IMR-90 (cell line): ENCODE results near the gene ZNF407. TPM values are rescaled to one million over a fixed set of nuclear protein-coding genes. Genes with fewer than 3 reads are reported as not detected.

ENCODE experiments used
- ATAC-seq: fragments of 200-7000 bp; cut with Tn5 transposase; 2 replicates; pipeline ENCODE4 v1.9.1; 2020; ENCODE audit warnings: low read depth, mild to moderate bottlenecking, moderate library complexity
- BruUV-seq: library from RNA; stranded (reverse); fragments of 400-500 nt; replicated peaks from 2 replicates; lab custom pipeline; 2021; lab: Mats Ljungman, UMichigan
- CTCF ChIA-PET: fragments of 300-600 bp; formaldehyde crosslinking; extraction: SDS; loops from one replicate; lab custom pipeline; 2021; ENCODE audit warnings: antibody characterized with exemption; lab: Yijun Ruan, JAX
- POLR2A ChIA-PET: fragments of 300-600 bp; sonication (Branson Sonifier 250); formaldehyde crosslinking; loops from one replicate; lab custom pipeline; 2022; ENCODE audit warnings: antibody characterized with exemption; ENCODE audit not compliant: unreplicated experiment; lab: Charles Lee
- DNase-seq: peaks from one replicate; pipeline ENCODE4 v3.0.0; 2013
- H2AFZ ChIP-seq: replicated peaks from 2 replicates; pipeline ENCODE3; 2013; ENCODE audit warnings: low read length, mild to moderate bottlenecking; ENCODE audit not compliant: poor library complexity
- H2AK5ac ChIP-seq: 2 replicates; pipeline ENCODE4 v1.6.1; 2013; ENCODE audit warnings: low read depth, low read length, inconsistent platforms
- H2AK9ac ChIP-seq: replicated peaks from 2 replicates; pipeline ENCODE3; 2013; ENCODE audit warnings: mild to moderate bottlenecking, low read depth, low read length, moderate library complexity; ENCODE audit not compliant: poor library complexity
- H2BK120ac ChIP-seq: 2 replicates; pipeline ENCODE4 v1.6.1; 2013; ENCODE audit warnings: low read depth, low read length, inconsistent platforms
- H2BK15ac ChIP-seq: 3 replicates; pipeline ENCODE4 v1.6.1; 2013; ENCODE audit warnings: low read depth, low read length, inconsistent platforms
- H2BK20ac ChIP-seq: 2 replicates; pipeline ENCODE4 v1.6.1; 2013; ENCODE audit warnings: low read depth, mild to moderate bottlenecking, inconsistent platforms, low read length, moderate library complexity
- H2BK5ac ChIP-seq: 2 replicates; pipeline ENCODE4 v1.6.1; 2013; ENCODE audit warnings: mild to moderate bottlenecking, low read depth, low read length, inconsistent platforms; ENCODE audit not compliant: poor library complexity, severe bottlenecking
- H3K14ac ChIP-seq: replicated peaks from 2 replicates; pipeline ENCODE4 v1.6.1; 2013; ENCODE audit warnings: low read depth, low read length, inconsistent platforms
- H3K18ac ChIP-seq: 2 replicates; pipeline ENCODE4 v1.6.1; 2013; ENCODE audit warnings: low read depth, low read length, control low read depth
- H3K23ac ChIP-seq: 2 replicates; pipeline ENCODE4 v1.6.1; 2013; ENCODE audit warnings: low read depth, low read length, inconsistent platforms
- H3K27ac ChIP-seq: 2 replicates; pipeline ENCODE4 v1.5.1; 2013; ENCODE audit warnings: mild to moderate bottlenecking, control low read depth, low read length; ENCODE audit not compliant: insufficient read depth
- H3K27me3 ChIP-seq: 2 replicates; pipeline ENCODE4 v1.6.1; 2013; ENCODE audit warnings: low read length; ENCODE audit not compliant: control insufficient read depth, insufficient read depth
- H3K36me3 ChIP-seq: 2 replicates; pipeline ENCODE4 v1.6.1; 2013; ENCODE audit warnings: low read length, mixed read lengths; ENCODE audit not compliant: control insufficient read depth, insufficient read depth
- H3K4ac ChIP-seq: 2 replicates; pipeline ENCODE4 v1.6.1; 2013; ENCODE audit warnings: low read depth, low read length, inconsistent platforms
- H3K4me1 ChIP-seq: 2 replicates; pipeline ENCODE4 v1.6.1; 2013; ENCODE audit warnings: low read length, mixed read lengths; ENCODE audit not compliant: control insufficient read depth, insufficient read depth
- H3K4me2 ChIP-seq: 2 replicates; pipeline ENCODE4 v1.6.1; 2013; ENCODE audit warnings: low read depth, mild to moderate bottlenecking, control low read depth, low read length, moderate library complexity
- H3K4me3 ChIP-seq: 2 replicates; pipeline ENCODE4 v1.5.1; 2013; ENCODE audit warnings: low read depth, mild to moderate bottlenecking, control low read depth, low read length, moderate library complexity; ENCODE audit not compliant: insufficient read depth
- H3K56ac ChIP-seq: 2 replicates; pipeline ENCODE4 v1.6.1; 2013; ENCODE audit warnings: low read length, inconsistent platforms; ENCODE audit not compliant: insufficient read depth; ENCODE audit errors: extremely low read depth
- H3K79me1 ChIP-seq, 2 experiments: 2 replicates each; pipeline ENCODE4 v1.6.1; 2013; ENCODE audit warnings: low read length in 2 of 2, inconsistent platforms in 1 of 2, low read depth in 1 of 2
- H3K9ac ChIP-seq: 2 replicates; pipeline ENCODE4 v1.6.1; 2013; ENCODE audit warnings: low read depth, low read length, control low read depth
- H3K9me1 ChIP-seq: 2 replicates; pipeline ENCODE4 v1.6.1; 2013; ENCODE audit warnings: low read length, inconsistent platforms; ENCODE audit not compliant: insufficient read depth
- H3K9me3 ChIP-seq: 2 replicates; pipeline ENCODE4 v1.6.1; 2013; ENCODE audit warnings: low read length; ENCODE audit not compliant: control insufficient read depth, insufficient read depth
- H4K20me1 ChIP-seq: 2 replicates; pipeline ENCODE4 v1.6.1; 2013; ENCODE audit warnings: low read length, inconsistent platforms; ENCODE audit not compliant: insufficient read depth
- H4K5ac ChIP-seq: 2 replicates; pipeline ENCODE4 v1.6.1; 2013; ENCODE audit warnings: mild to moderate bottlenecking, low read depth, low read length, control low read depth
- H4K8ac ChIP-seq, 2 experiments: 2 replicates each; pipeline ENCODE4 v1.6.1; 2013; ENCODE audit warnings: low read depth in 2 of 2, low read length in 2 of 2, control low read depth in 1 of 2, inconsistent platforms in 1 of 2
- H4K91ac ChIP-seq: 2 replicates; pipeline ENCODE4 v1.6.1; 2013; ENCODE audit warnings: low read depth, low read length, inconsistent platforms; ENCODE audit not compliant: insufficient read depth
- FOS ChIP-seq: fragments of 150-350 bp; IDR thresholded peaks from 2 replicates; pipeline ENCODE4 v1.6.1; 2016; ENCODE audit warnings: low read depth, low read length
- MAFK ChIP-seq: IDR thresholded peaks from 2 replicates; pipeline ENCODE4 v1.6.1; 2012; ENCODE audit warnings: low read depth, low read length, improper control_type of control experiment
- USF2 ChIP-seq: fragments of 150-350 bp; IDR thresholded peaks from 2 replicates; pipeline ENCODE4 v1.6.1; 2017; ENCODE audit warnings: mild to moderate bottlenecking, antibody characterized with exemption, low read length, low read depth
- WGBS, 2 experiments: methylation state at CpG; one replicate each; pipeline versions ENCODE4 v1.1.5 to v1.1.7; 2013; ENCODE audit warnings: missing lambda C conversion rate in 2 of 2; ENCODE audit not compliant: insufficient read length in 1 of 2; ENCODE audit errors: extremely low coverage in 2 of 2; 5-methylcytosine and 5-hydroxymethylcytosine counted together
- dilution Hi-C: fragments of 300-500 bp; cut with HindIII; formaldehyde crosslinking; loops from one replicate; pipeline ENCODE4 v1.14.3; 2018; ENCODE audit warnings: low sequenced_read_pairs; ENCODE audit not compliant: unreplicated experiment
- in situ Hi-C: fragments of 300-500 bp; cut with MboI; formaldehyde crosslinking; loops from 3 replicates; pipeline ENCODE4 v1.14.3; 2019; ENCODE audit warnings: low sequenced_read_pairs, inconsistent platforms, mixed read lengths
- intact Hi-C: fragments of 100-400 bp; cut with micrococcal nuclease; formaldehyde crosslinking; loops from 2 replicates; pipeline ENCODE4 v1.10.0; 2022
- polyA plus RNA-seq, 3 experiments: library from polyadenylated mRNA; depleted of rRNA; stranded (reverse); fragments of >200 nt; gene quantifications; 2 replicates each; pipeline ENCODE4 v1.2.3, GENCODE V29; 2012; ENCODE audit warnings: low replicate concordance in 1 of 3
- total RNA-seq: library from RNA; depleted of rRNA; stranded (reverse); fragments of >200 nt; gene quantifications from 2 replicates; pipeline ENCODE4 v1.2.3, GENCODE V29; 2012

Gene ZNF407
- total and polyA plus RNA-seq, 2 of the 4 experiments (the other 2 are of a cell fraction), result 3.1 to 20.1 TPM

DNA sequence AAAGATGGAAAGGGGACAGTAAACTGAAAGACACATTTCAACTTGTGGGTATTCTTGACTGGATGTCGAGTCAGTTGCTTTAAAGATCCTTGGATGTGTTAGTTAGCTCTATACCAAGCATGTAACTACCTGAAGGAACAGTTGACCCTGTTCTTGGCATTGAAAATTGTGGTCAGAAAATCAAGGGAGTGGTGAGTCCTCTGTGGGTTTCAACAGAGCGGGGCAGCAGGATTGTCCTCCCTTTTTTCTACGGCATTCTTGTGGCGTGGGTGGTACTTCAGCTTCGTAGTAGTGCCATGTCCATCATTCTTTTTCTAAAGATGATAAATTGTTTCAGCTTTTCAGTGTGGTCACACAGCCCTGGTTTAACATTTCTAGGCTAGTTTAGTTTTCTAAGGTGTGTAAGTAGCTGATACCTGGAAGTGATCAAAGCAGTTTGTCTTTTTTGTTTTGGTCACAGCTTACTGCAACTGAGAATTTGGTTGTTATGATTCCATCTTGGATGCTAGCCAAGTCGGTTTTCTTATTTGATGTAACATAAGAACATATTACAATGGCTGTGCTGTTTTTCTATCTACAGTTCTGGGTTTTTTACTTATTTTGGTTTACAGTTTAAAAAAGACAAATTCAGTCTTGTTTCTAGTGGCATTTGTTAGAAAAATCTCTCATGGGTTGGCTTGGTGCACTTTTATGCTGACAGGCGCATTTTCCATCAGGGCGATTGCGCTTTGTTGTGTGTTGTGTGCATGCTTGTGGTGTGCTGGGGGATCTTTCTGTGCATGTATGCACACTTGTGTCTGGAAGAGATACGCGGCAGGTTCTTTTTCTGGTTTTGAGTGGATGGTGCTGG, 84.7 kb downstream of the ZNF407 start:
- DNase-seq, result no peak
- H3K79me1 ChIP-seq, result peaks cover 4 to 12% of the 10 kb centered on the region in 2 experiments; a peak in 3 of 4 replicates
- H2BK120ac ChIP-seq, result no peak overlapping the region
- TF ChIP-seq FOS, result no peak
- TF ChIP-seq MAFK, result peak; percentile 73
- no peak for TF ChIP-seq USF2
- ChIA-PET POLR2A (no interaction called here), CTCF (no interaction called here)
- 100% methylated on average over 3 of the region's 11 CpGs; no CpG with 5 or more reads in 1 of the 2 experiments for WGBS, 2 experiments
- no peak overlapping the region for H3K14ac ChIP-seq
- H2BK20ac ChIP-seq, result no peak overlapping the region
- H3K4me3 ChIP-seq, result no peak overlapping the region
- in situ Hi-C loops, result no loop called here
- no peaks in the 10 kb centered on the region for H4K20me1 ChIP-seq
- H2AK5ac ChIP-seq, result no peak overlapping the region
- H2BK15ac ChIP-seq, result no peak overlapping the region
- BruUV-seq, result no TSS peak
- H3K23ac ChIP-seq, result no peak overlapping the region
- H3K4me2 ChIP-seq, result no peak overlapping the region
- peaks cover 4% of the 10 kb centered on the region; the same call in 1 of the 2 replicates for H3K9me1 ChIP-seq
- 0 out of 2 replicates have a peak, but pooled peaks cover 2% of the 10 kb centered on the region for H3K4me1 ChIP-seq
- H3K56ac ChIP-seq, result no peak overlapping the region
- H4K91ac ChIP-seq, result no peak overlapping the region
- no peak overlapping the region; the same call in 1 of the 2 replicates for H3K4ac ChIP-seq
- intact Hi-C loops, result no loop called here
- H2BK5ac ChIP-seq, result no peak overlapping the region
- H3K27me3 ChIP-seq, result no peaks in the 10 kb centered on the region
- dilution Hi-C loops, result no loop called here
- no peak overlapping the region for H2AK9ac ChIP-seq
- H3K9ac ChIP-seq, result no peak overlapping the region
- no peak overlapping the region for H4K8ac ChIP-seq
- peaks cover 4% of the 10 kb centered on the region for H3K9me3 ChIP-seq
- no peak overlapping the region for H3K18ac ChIP-seq
- no peak overlapping the region for H2AFZ ChIP-seq
- H3K36me3 ChIP-seq, result peaks cover 6% of the 10 kb centered on the region
- H4K5ac ChIP-seq, result no peak overlapping the region
- H3K27ac ChIP-seq, result no peak overlapping the region
- no peak for ATAC-seq
